ENCODE results near the gene LRCH1. TPM values are rescaled to one million over a fixed set of nuclear protein-coding genes. Genes with fewer than 3 reads are reported as not detected.

Gene LRCH1
- total RNA-seq, 6 experiments from 2014 or later, result 11.3 to 13.9 (median 12.5) TPM

- peaks cover 33% of the 10 kb centered on the region for H3K4me1 Mint-ChIP-seq (ENCODE audit: low read depth)
Observed at GRCh38 chr13:46656786-46657185, 103.8 kb downstream of the LRCH1 start.

DNA sequence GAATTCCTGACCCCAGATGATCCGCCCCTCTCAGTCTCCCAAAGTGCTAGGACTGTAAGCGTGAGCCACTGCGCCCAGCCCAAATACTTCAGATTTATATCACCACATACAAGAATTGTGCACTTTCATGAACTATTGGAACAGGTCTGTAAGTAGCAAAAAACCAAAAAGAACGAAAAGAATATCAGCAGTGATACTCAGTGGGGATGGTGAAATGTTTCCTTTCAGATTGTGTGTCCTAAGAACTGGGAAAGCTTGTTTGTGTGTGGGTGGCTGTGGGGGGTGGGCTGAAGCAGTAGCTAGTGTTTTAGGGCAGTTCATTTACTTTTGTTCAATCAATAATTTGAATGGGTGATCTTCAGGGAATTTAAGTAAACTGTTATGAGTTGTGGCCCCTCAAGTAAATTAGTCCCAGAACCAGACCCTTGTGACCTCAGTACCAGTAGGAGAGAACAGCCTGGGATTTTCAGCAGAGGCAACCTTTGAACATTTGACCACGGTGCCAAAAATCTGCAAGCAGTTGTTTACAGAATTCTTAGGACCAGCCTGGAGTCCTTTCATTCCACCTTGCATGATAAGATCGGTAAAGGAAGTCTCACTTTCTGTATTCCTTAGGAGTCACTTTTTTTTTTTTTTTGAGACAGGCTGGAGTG is 106.6 kb downstream of the LRCH1 start:
- H3K4me1 Mint-ChIP-seq (ENCODE audit: low read depth), result peaks cover 43% of the 10 kb centered on the region
- TF ChIP-seq, protein P1, sequence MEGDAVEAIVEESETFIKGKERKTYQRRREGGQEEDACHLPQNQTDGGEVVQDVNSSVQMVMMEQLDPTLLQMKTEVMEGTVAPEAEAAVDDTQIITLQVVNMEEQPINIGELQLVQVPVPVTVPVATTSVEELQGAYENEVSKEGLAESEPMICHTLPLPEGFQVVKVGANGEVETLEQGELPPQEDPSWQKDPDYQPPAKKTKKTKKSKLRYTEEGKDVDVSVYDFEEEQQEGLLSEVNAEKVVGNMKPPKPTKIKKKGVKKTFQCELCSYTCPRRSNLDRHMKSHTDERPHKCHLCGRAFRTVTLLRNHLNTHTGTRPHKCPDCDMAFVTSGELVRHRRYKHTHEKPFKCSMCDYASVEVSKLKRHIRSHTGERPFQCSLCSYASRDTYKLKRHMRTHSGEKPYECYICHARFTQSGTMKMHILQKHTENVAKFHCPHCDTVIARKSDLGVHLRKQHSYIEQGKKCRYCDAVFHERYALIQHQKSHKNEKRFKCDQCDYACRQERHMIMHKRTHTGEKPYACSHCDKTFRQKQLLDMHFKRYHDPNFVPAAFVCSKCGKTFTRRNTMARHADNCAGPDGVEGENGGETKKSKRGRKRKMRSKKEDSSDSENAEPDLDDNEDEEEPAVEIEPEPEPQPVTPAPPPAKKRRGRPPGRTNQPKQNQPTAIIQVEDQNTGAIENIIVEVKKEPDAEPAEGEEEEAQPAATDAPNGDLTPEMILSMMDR (IDR thresholded peaks at IDR 0.05), result no peak
- no peaks in the 10 kb centered on the region for H3K9me3 Mint-ChIP-seq
- no peak for DNase-seq
- 0 out of 2 replicates have a peak, but pooled peaks cover 4% of the 10 kb centered on the region for H3K36me3 Mint-ChIP-seq (ENCODE audit: low read depth)
- no peak overlapping the region for H3K27ac Mint-ChIP-seq
- H3K4me3 Mint-ChIP-seq, result no peak overlapping the region
- no peaks in the 10 kb centered on the region; the same call in 1 of the 2 replicates for H3K27me3 Mint-ChIP-seq (ENCODE audit: insufficient read depth)

More at GRCh38 chr13:46656786-46657185, 103.8 kb downstream of the LRCH1 start:
- Mint-ChIP-seq H3K27ac (no peak overlapping the region), H3K36me3 (ENCODE audit: low read depth) (0 out of 2 replicates have a peak, but pooled peaks cover 4% of the 10 kb centered on the region), H3K27me3 (ENCODE audit: insufficient read depth) (no peaks in the 10 kb centered on the region; the same call in 1 of the 2 replicates), H3K9me3 (no peaks in the 10 kb centered on the region), H3K4me3 (no peak overlapping the region)
- TF ChIP-seq, protein P1 (IDR thresholded peaks at IDR 0.05), result no peak
- no peak for DNase-seq

DNA sequence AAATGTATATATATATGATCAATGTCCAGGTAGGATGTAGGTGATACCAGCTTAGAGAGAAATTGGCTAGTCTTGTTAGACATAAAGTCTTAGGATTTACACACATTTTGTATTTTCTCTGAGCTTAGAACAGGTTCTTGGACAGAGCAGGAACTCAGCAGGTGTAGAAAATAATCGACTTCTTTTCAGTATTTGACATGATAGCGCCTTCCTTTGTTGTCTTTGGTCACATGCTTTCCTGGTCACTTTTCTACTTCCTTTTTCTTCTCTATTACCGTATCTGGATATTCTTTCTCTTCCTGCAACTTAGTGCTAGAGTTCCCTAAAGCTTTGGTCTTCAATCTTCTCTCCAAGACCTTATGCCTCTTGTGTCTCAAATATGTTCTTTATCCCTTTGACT is 107.4 kb downstream of the LRCH1 start:
- H3K9me3 Mint-ChIP-seq, result no peaks in the 10 kb centered on the region
- 0 out of 2 replicates have a peak, but pooled peaks cover 4% of the 10 kb centered on the region for H3K36me3 Mint-ChIP-seq (ENCODE audit: low read depth)
- TF ChIP-seq, protein P1 (IDR thresholded peaks at IDR 0.05), result no peak
- DNase-seq, result no peak
- peaks cover 38% of the 10 kb centered on the region for H3K4me1 Mint-ChIP-seq (ENCODE audit: low read depth)
- H3K27me3 Mint-ChIP-seq (ENCODE audit: insufficient read depth), result no peaks in the 10 kb centered on the region
- no peak overlapping the region for H3K4me3 Mint-ChIP-seq
- no peak overlapping the region for H3K27ac Mint-ChIP-seq

DNA sequence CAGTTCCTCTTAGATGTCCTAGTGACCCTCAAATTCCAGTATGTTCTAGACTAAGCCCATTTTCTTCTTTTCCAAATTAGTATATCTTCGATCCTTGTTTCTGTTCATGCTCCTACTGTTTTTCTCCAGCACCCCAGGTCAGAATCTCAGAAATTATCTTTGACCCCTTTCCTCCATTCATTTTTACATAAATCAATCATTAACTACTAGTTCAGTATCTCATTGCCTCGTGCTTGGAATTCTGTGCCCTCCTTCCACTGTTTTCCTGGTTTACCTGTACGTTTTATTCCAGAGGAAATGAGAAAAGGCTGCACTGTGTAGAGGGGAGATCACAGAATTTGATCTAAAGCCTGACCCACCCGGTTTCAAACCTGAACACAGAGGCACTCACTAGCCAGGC is 107.9 kb downstream of the LRCH1 start:
- H3K36me3 Mint-ChIP-seq (ENCODE audit: low read depth), result 0 out of 2 replicates have a peak, but pooled peaks cover 4% of the 10 kb centered on the region
- peaks cover 38% of the 10 kb centered on the region for H3K4me1 Mint-ChIP-seq (ENCODE audit: low read depth)
- H3K27ac Mint-ChIP-seq, result no peak overlapping the region

GRCh38 chr13:46662690-46663089 is 109.7 kb downstream of the LRCH1 start:
- no peak overlapping the region for H3K4me3 Mint-ChIP-seq
- H3K27ac Mint-ChIP-seq, result peak overlapping the region; percentile 90
- DNase-seq, result no peak
- peaks cover 40% of the 10 kb centered on the region for H3K4me1 Mint-ChIP-seq (ENCODE audit: low read depth)
- H3K9me3 Mint-ChIP-seq, result no peaks in the 10 kb centered on the region
- TF ChIP-seq, protein P1 (IDR thresholded peaks at IDR 0.05), result no peak
- H3K36me3 Mint-ChIP-seq (ENCODE audit: low read depth), result no peaks in the 10 kb centered on the region
- H3K27me3 Mint-ChIP-seq (ENCODE audit: insufficient read depth), result no peaks in the 10 kb centered on the region

More for the DNA sequence above, 107.9 kb downstream of the LRCH1 start:
- no peaks in the 10 kb centered on the region for H3K27me3 Mint-ChIP-seq (ENCODE audit: insufficient read depth)
- TF ChIP-seq, protein P1 (IDR thresholded peaks at IDR 0.05), result no peak
- no peak overlapping the region for H3K4me3 Mint-ChIP-seq
- no peak for DNase-seq
- H3K9me3 Mint-ChIP-seq, result no peaks in the 10 kb centered on the region
